NCI-H774 (cell line): ENCODE data around the gene GCA.

Experiments used
- DNase-seq: peaks from one replicate; lab custom pipeline; 2025; lab: John Stamatoyannopoulos, UW

GCA gene

DNA sequence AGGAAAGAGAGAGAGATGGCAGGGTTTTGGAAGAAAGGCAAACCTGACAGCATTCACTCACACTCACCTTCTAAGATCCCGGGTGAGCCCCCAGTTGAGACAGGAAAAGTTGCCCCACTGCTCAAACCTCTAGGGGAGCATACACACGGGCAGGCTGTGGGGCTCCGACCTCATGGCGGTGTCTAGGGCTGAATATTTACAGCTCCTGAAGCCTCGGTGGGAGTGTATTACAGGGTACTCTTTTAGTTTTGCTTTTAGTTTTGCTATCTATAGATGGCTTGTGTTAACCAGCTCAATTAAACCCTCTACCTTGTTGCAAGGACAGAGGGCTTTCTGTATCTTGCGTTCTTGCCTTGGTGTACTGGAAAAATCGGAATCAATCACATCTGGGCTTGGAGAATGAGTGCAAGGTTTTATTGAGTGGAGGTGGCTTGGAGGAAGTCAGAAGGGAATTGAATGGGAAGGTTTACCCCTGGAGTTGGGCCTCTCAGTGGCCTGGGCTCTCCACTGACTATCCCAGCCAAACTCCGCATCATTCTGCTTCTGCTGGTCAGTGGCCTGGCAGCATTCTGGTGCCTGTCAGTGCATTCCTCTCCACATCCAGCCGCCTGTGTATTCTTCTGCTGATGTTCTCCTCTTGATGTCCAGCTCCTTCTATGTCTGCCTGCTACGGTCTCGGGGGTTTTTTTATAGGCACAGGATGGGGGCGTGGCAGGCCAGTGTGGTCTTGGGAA, 15.3 kb upstream of the GCA start:
- DNase-seq: no peak

- no peak for DNase-seq
These were observed 13.1 kb upstream of the GCA start for GRCh38 chr2:162330881-162331280.

GRCh38 chr2:162333968-162334367, 10.0 kb upstream of the GCA start:
- DNase-seq: no peak

GRCh38 chr2:162337868-162338267, 6.1 kb upstream of the GCA start:
- no peak for DNase-seq

DNA sequence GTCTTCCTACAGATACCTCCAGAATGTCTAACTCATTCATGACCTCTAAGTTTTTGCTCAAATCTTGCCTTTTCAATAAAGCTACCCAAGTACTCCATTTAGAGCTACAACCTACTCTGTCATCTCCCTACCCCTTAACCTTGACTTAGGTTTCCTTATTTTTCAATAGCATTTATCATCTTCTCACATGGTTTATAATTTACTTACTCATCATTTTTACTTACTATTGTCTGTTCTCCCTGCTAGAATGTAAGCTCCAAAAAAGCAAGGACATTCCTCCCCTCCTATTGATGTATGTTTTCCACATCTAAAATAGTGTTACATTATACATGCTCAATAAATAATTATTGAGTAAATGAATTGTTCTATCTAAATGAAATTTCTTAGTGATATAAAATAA, 3.1 kb upstream of the GCA start:
- no peak for DNase-seq

GRCh38 chr2:162342321-162342720, 1.6 kb upstream of the GCA start:
- DNase-seq: no peak

GRCh38 chr2:162342841-162343240, 1.1 kb upstream of the GCA start:
- no peak for DNase-seq

- no peak for DNase-seq
These were observed 474 bp upstream of the GCA start for GRCh38 chr2:162343492-162343823.

GRCh38 chr2:162344617-162344950, 652 bp downstream of the GCA start:
- DNase-seq: no peak

DNA sequence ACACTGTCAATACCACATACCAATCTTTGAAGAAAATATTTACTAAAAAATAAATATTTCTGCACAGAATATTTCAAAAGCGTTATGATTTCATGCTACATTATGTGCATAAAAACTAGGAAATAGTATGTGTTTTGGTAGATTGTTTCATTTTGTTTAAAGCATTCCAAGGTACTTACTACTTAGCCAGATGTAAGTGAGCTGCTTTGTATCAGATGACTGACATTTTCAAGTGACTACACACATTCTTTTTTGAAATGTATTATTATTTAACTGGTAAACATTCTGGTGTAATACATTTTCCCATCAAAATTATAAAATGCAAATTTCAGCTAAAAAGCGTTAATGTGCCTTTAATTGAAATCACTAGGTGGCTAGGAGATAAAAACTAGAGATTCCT, 21.5 kb downstream of the GCA start:
- DNase-seq: no peak

DNA sequence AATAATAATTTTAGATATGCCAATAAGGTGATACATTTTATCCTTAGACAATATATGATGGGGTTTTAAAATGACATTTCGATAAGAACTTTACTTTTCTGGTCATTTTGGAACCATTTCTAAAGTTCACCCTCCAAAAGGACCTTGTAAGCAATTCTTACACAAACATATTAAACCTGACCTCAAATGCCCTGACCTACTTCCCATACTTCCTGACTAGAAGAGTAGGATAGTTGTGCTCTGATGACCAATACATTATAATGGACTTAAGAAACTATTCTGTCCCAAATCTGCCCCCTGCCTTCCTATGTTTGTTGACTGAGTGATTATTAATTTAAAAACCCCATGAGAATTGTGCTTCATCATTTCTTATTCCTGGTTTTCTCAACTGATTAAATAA, 24.6 kb downstream of the GCA start:
- DNase-seq: no peak

GRCh38 chr2:162369551-162369950, 25.6 kb downstream of the GCA start:
- DNase-seq: no peak

DNA sequence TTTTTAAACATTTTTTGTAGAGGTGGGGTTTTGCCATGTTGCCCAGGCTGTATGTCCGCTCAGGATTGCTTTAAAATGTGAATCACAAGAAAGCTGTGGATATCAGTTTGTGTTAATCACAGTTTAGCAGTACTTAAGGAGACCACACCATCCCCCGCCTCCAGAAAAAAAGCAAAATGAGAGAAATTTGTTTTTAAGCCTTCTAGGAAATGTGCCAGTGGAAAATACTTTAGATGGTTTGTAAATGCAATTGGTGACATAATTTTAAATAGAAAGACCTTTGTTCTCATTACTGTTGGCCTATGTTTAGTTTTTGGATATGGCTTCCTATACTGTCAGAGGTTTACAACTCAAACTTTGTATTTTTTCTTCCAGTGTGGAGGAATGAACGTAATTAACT, 27.0 kb downstream of the GCA start:
- no peak for DNase-seq

GRCh38 chr2:162372818-162373217, 28.9 kb downstream of the GCA start:
- DNase-seq: no peak

GRCh38 chr2:162379719-162380580, 36.0 kb downstream of the GCA start:
- no peak for DNase-seq

GRCh38 chr2:162381851-162382250, 37.9 kb downstream of the GCA start:
- no peak for DNase-seq

DNA sequence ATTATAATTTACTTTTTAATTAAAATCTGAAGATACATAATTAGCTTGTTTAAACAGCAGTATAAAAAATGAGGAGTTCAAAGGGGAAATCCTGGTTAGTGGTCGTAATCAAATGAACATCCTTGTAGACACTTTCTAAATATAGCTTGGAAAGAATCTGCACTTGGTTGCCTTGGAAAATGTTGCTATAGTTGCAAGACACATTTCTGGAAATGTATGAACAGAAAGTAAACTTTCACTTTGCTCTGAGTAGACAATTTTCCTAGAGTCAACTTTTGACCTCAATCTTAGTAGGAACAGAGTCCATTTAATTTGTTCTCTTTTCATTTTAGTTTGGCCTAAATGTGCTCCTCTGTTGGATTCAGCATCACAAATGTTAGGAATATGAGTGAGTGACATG, 38.3 kb downstream of the GCA start:
- DNase-seq: no peak

- no peak for DNase-seq
These were observed 41.6 kb downstream of the GCA start for GRCh38 chr2:162385536-162385935.

DNA sequence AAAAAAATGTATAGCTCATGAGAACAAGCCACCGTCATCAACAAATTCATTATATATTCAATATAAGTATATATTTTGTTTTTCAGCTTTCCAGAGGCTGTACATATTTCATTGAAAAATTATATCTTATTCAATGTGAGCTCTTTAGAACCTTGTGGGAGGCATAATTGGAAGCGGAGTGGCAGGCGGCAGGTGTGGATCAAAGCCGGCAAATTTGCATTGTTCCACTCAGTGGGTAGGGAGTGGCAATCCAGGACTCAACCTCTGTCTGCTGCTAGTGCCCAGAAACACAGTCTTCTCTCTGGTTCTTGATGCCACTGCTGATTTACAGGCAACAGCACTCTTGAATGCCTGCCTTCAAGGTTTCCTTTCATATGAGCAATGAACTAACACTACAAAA, 46.9 kb downstream of the GCA start:
- DNase-seq: no peak

- no peak for DNase-seq
These were observed 56.4 kb downstream of the GCA start for GRCh38 chr2:162400336-162400735.

- DNase-seq: no peak
These were observed 57.9 kb downstream of the GCA start for GRCh38 chr2:162401871-162402270.

GRCh38 chr2:162403884-162404283, 60.0 kb downstream of the GCA start:
- DNase-seq: no peak
